T-helper 2 cell (primary cell): ENCODE measurements around the gene PCGF6.

Source experiments
- DNase-seq, 5 experiments: peaks; one replicate each; pipeline versions ENCODE4 v3.0.0 to v3.0.0-alpha.2; 2012 to 2022

The PCGF6 gene

GRCh38 chr10:103254538-103255325 is 96.2 kb downstream of the PCGF6 start:
- DNase-seq: peak in 1 of 5 experiments; percentile 35

- no peak for DNase-seq
These were observed 96.8 kb downstream of the PCGF6 start for GRCh38 chr10:103254113-103254512.
